ENCODE results near the gene IKBKE.

GRCh38 chr1:206502403-206502802, 32.1 kb downstream of the IKBKE start:
- TF ChIP-seq EZH2 (IDR thresholded peaks at IDR 0.05; ENCODE audit: low read length) (no peak), CTCF (optimal IDR thresholded peaks at IDR 0.05 in 1 of 3, IDR thresholded peaks at IDR 0.05 in 1 of 3, conservative IDR thresholded peaks at IDR 0.05 in 1 of 3; ENCODE audit: extremely low read depth in 1 of 3, insufficient read depth in 2 of 3, low read length in 3 of 3) (no peak)

All from keratinocyte (primary cell).